Measurements from ENCODE around the gene NFE2L3. TPM values are rescaled to one million over a fixed set of nuclear protein-coding genes. Genes with fewer than 3 reads are reported as not detected.
A peak's percentile ranks its signal among the peaks of the same experiment; 100 is the strongest.

NFE2L3 gene
- total and polyA plus RNA-seq, 4 donors: 4.0 to 12.5 (median 8.7) TPM

DNA sequence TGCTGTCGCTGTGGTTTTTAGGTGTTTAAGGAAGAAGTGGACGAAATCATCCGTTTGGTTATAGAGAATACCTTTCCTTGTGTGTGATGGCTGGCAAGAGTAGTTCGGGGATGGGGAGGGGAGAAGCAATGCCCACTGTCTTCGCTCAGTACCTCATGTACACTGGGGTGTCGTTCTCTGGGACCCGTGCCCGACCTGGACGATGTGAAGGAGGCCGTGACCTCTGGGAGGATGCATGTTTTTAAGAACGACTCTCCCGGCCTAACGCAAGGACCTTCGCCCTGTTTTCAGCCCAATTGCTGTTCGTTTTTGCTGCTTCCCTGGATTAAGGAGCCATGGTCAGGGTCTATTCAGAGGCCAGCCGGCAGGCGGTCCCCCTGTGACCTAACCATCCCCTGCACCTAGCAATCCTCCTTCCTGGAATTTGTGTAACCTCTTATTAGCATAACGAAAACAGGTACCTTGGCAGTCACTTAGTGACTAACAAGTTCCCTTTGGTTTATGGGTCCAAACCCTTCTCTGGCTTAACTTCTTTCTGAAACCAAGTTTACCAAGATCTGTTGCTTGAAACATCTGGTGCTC is 1.3 kb downstream of the NFE2L3 start:
- Histone ChIP-seq H3K9me3 (ENCODE audit: control insufficient read depth, insufficient read depth, low read length) (no peaks in the 10 kb centered on the region), H3K4me1 (ENCODE audit: control insufficient read depth, insufficient read depth, low read length) (peaks cover 19% of the 10 kb centered on the region), H3K27me3 (ENCODE audit: control insufficient read depth, insufficient read depth, low read length) (peaks cover 44% of the 10 kb centered on the region), H3K4me3 (ENCODE audit: low read depth, low read length) (peak overlapping the region; percentile 29), H3K27ac (ENCODE audit: low read depth, low read length) (no peak overlapping the region), H3K36me3 (ENCODE audit: control insufficient read depth, insufficient read depth, low read length) (no peaks in the 10 kb centered on the region)
- WGBS (ENCODE audit: insufficient coverage): 17% methylated on average over 16 of the region's 18 CpGs
- DNase-seq (ENCODE audit: low read depth in 4 of 6, low spot score in 6 of 6): no peak

- Histone ChIP-seq H3K36me3 (ENCODE audit: control insufficient read depth, insufficient read depth, low read length) (no peaks in the 10 kb centered on the region), H3K27ac (ENCODE audit: low read depth, low read length) (no peak overlapping the region), H3K9me3 (ENCODE audit: control insufficient read depth, insufficient read depth, low read length) (no peaks in the 10 kb centered on the region), H3K4me1 (ENCODE audit: control insufficient read depth, insufficient read depth, low read length) (peaks cover 19% of the 10 kb centered on the region), H3K27me3 (ENCODE audit: control insufficient read depth, insufficient read depth, low read length) (peaks cover 45% of the 10 kb centered on the region), H3K4me3 (ENCODE audit: low read depth, low read length) (no peak overlapping the region)
- WGBS (ENCODE audit: insufficient coverage): 82% methylated on average over 6 of the region's 15 CpGs
- no peak for DNase-seq (ENCODE audit: low read depth in 4 of 6, low spot score in 6 of 6)
Measured at GRCh38 chr7:26153823-26154783, 2.1 kb downstream of the NFE2L3 start.

GRCh38 chr7:26155531-26156375 is 3.8 kb downstream of the NFE2L3 start:
- no peak for DNase-seq (ENCODE audit: low read depth in 4 of 6, low spot score in 6 of 6)
- peaks cover 43% of the 10 kb centered on the region for H3K27me3 ChIP-seq (ENCODE audit: control insufficient read depth, insufficient read depth, low read length)
- H3K27ac ChIP-seq (ENCODE audit: low read depth, low read length): no peak overlapping the region

DNA sequence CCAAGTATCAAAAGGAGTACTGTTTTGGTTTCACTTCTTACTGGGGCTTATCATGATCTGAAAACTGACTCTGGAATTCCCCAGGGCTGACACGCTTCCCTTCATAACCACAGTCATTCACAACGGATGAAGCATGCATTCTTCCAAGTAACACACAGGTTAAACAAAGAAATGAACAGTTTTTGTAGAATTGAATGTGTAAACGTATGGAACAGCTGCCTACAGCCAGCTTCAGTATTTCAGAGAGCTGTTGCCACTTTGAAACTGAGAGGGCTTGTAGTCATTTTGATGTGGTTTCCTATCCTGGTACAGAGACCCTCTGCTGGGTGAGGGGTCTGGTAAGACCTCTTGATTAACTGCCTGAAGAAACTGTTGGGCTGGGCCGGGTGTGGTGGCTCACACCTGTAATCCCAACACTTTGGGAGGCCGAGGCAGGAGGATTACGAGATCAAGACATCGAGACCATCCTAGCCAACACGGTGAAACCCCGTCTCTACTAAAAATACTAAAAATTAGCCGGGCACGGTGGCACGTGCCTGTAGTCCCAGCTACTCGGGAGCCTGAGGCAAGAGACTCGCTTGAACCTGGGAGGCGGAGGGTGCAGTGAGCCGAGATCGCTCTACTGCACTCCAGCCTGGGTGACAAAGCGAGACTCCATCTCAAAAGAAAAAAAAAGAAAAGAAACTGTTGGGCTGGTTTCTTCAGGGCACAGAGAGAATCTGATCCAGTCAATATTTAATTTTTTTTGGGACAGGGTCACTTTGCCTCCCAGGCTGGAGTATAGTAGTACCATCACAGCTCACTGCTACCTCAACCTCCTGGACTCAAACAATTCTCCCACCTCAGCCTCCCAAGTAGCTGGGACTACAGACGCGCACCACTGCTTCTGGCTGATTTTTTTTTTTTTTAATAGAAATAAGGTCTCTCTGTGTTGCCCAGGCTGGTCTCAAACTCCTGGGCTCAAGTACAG is 4.7 kb downstream of the NFE2L3 start:
- H3K4me3 ChIP-seq (ENCODE audit: low read depth, low read length): no peak overlapping the region
- H3K27me3 ChIP-seq (ENCODE audit: control insufficient read depth, insufficient read depth, low read length): peaks cover 33% of the 10 kb centered on the region
- H3K9me3 ChIP-seq (ENCODE audit: control insufficient read depth, insufficient read depth, low read length): no peaks in the 10 kb centered on the region
- WGBS (ENCODE audit: insufficient coverage): 87% methylated on average over 17 of the region's 20 CpGs
- H3K36me3 ChIP-seq (ENCODE audit: control insufficient read depth, insufficient read depth, low read length): no peaks in the 10 kb centered on the region
- no peak overlapping the region for H3K27ac ChIP-seq (ENCODE audit: low read depth, low read length)
- H3K4me1 ChIP-seq (ENCODE audit: control insufficient read depth, insufficient read depth, low read length): peaks cover 14% of the 10 kb centered on the region
- DNase-seq (ENCODE audit: low read depth in 4 of 6, low spot score in 6 of 6): no peak

More at GRCh38 chr7:26155531-26156375, 3.8 kb downstream of the NFE2L3 start:
- WGBS (ENCODE audit: insufficient coverage): 79% methylated on average over 2 of the region's 8 CpGs
- H3K9me3 ChIP-seq (ENCODE audit: control insufficient read depth, insufficient read depth, low read length): no peaks in the 10 kb centered on the region
- H3K4me3 ChIP-seq (ENCODE audit: low read depth, low read length): no peak overlapping the region
- peaks cover 19% of the 10 kb centered on the region for H3K4me1 ChIP-seq (ENCODE audit: control insufficient read depth, insufficient read depth, low read length)
- H3K36me3 ChIP-seq (ENCODE audit: control insufficient read depth, insufficient read depth, low read length): no peaks in the 10 kb centered on the region

DNA sequence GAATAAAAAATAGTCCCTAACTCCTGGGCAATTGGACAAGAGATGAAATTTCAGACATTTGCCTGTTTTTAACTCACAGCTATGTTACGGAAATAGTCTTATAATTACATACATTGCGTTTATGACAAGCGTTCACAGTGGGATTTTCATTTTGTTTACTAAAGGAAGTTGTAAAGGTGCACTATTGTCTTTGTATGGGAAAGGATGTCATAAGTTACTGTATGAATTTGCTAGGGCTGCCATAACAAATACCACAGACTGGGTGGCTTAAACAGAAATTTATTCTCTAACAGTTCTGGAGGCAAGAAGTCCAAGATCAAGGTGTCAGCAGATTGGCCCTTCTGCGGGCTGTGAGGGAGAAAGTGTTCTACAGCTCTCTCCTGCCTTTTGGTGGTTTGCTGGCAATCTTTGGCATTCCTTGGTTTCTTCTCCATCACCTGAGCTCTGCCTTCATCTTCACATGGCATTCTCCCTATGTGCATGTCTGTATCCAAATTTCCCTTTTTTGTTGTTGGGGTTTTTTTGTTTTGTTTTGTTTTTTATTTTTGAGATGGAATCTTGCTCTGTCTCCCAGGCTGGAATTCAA is 5.6 kb downstream of the NFE2L3 start:
- no peaks in the 10 kb centered on the region for H3K9me3 ChIP-seq (ENCODE audit: control insufficient read depth, insufficient read depth, low read length)
- no peaks in the 10 kb centered on the region for H3K36me3 ChIP-seq (ENCODE audit: control insufficient read depth, insufficient read depth, low read length)
- H3K4me3 ChIP-seq (ENCODE audit: low read depth, low read length): no peak overlapping the region
- WGBS (ENCODE audit: insufficient coverage): 75% methylated on average over 1 of the region's 4 CpGs
- H3K4me1 ChIP-seq (ENCODE audit: control insufficient read depth, insufficient read depth, low read length): peaks cover 7% of the 10 kb centered on the region
- DNase-seq (ENCODE audit: low read depth in 4 of 6, low spot score in 6 of 6): no peak
- no peak overlapping the region for H3K27ac ChIP-seq (ENCODE audit: low read depth, low read length)
- H3K27me3 ChIP-seq (ENCODE audit: control insufficient read depth, insufficient read depth, low read length): peaks cover 31% of the 10 kb centered on the region

GRCh38 chr7:26159243-26159642 is 7.2 kb downstream of the NFE2L3 start:
- no peaks in the 10 kb centered on the region for H3K36me3 ChIP-seq (ENCODE audit: control insufficient read depth, insufficient read depth, low read length)

GRCh38 chr7:26160896-26161295 is 8.9 kb downstream of the NFE2L3 start:
- Histone ChIP-seq H3K27me3 (ENCODE audit: control insufficient read depth, insufficient read depth, low read length) (peaks cover 3% of the 10 kb centered on the region), H3K4me1 (ENCODE audit: control insufficient read depth, insufficient read depth, low read length) (no peaks in the 10 kb centered on the region), H3K9me3 (ENCODE audit: control insufficient read depth, insufficient read depth, low read length) (no peaks in the 10 kb centered on the region), H3K36me3 (ENCODE audit: control insufficient read depth, insufficient read depth, low read length) (no peaks in the 10 kb centered on the region), H3K27ac (ENCODE audit: low read depth, low read length) (no peak overlapping the region), H3K4me3 (ENCODE audit: low read depth, low read length) (no peak overlapping the region)
- no peak for DNase-seq (ENCODE audit: low read depth in 4 of 6, low spot score in 6 of 6)
- 83% methylated on average over 2 of the region's 2 CpGs for WGBS (ENCODE audit: insufficient coverage)

More at GRCh38 chr7:26159243-26159642, 7.2 kb downstream of the NFE2L3 start:
- H3K27ac ChIP-seq (ENCODE audit: low read depth, low read length): no peak overlapping the region
- H3K4me3 ChIP-seq (ENCODE audit: low read depth, low read length): no peak overlapping the region
- no peaks in the 10 kb centered on the region for H3K9me3 ChIP-seq (ENCODE audit: control insufficient read depth, insufficient read depth, low read length)
- no peaks in the 10 kb centered on the region for H3K4me1 ChIP-seq (ENCODE audit: control insufficient read depth, insufficient read depth, low read length)
- no peak for DNase-seq (ENCODE audit: low read depth in 4 of 6, low spot score in 6 of 6)
- WGBS (ENCODE audit: insufficient coverage): 80% methylated on average over 2 of the region's 2 CpGs
- peaks cover 16% of the 10 kb centered on the region for H3K27me3 ChIP-seq (ENCODE audit: control insufficient read depth, insufficient read depth, low read length)

DNA sequence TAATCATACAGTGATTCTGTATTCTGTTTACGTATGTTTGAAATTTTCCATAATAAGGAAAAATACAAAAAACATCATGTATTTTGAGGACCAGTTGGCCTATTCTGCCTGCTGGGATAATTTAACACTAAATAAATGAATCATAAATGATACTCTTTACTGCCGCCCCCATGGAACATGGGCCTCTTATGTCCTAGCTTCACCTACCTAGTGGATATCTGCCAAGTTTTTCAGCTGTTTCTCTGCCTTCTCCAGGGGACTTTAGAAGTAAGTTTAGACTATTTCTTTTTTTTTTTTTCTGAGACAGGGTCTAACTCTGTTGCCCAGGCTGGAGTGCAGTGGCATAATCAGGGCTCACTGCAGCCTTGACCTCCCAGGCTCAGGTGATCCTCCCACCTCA is 10.4 kb downstream of the NFE2L3 start:
- DNase-seq (ENCODE audit: low read depth in 4 of 6, low spot score in 6 of 6): no peak
- Histone ChIP-seq H3K27me3 (ENCODE audit: control insufficient read depth, insufficient read depth, low read length) (peaks cover 3% of the 10 kb centered on the region), H3K27ac (ENCODE audit: low read depth, low read length) (no peak overlapping the region), H3K36me3 (ENCODE audit: control insufficient read depth, insufficient read depth, low read length) (no peaks in the 10 kb centered on the region), H3K4me3 (ENCODE audit: low read depth, low read length) (no peak overlapping the region), H3K9me3 (ENCODE audit: control insufficient read depth, insufficient read depth, low read length) (no peaks in the 10 kb centered on the region), H3K4me1 (ENCODE audit: control insufficient read depth, insufficient read depth, low read length) (peaks cover 3% of the 10 kb centered on the region)
- WGBS (ENCODE audit: insufficient coverage): no CpG with 5 or more reads among the region's 2 CpGs
